Measurements from ENCODE around the gene GREB1.

Gene GREB1

GRCh38 chr2:11540148-11540995, 6.5 kb downstream of the GREB1 start:
- DNase-seq (ENCODE audit: low spot score): no peak

- no peak for DNase-seq (ENCODE audit: low spot score)
Measured at GRCh38 chr2:11540996-11541692, 7.3 kb downstream of the GREB1 start.

GRCh38 chr2:11541693-11542274, 7.9 kb downstream of the GREB1 start:
- no peak for DNase-seq (ENCODE audit: low spot score)

- DNase-seq (ENCODE audit: low spot score): no peak
Measured at GRCh38 chr2:11542275-11542819, 8.5 kb downstream of the GREB1 start.

DNA sequence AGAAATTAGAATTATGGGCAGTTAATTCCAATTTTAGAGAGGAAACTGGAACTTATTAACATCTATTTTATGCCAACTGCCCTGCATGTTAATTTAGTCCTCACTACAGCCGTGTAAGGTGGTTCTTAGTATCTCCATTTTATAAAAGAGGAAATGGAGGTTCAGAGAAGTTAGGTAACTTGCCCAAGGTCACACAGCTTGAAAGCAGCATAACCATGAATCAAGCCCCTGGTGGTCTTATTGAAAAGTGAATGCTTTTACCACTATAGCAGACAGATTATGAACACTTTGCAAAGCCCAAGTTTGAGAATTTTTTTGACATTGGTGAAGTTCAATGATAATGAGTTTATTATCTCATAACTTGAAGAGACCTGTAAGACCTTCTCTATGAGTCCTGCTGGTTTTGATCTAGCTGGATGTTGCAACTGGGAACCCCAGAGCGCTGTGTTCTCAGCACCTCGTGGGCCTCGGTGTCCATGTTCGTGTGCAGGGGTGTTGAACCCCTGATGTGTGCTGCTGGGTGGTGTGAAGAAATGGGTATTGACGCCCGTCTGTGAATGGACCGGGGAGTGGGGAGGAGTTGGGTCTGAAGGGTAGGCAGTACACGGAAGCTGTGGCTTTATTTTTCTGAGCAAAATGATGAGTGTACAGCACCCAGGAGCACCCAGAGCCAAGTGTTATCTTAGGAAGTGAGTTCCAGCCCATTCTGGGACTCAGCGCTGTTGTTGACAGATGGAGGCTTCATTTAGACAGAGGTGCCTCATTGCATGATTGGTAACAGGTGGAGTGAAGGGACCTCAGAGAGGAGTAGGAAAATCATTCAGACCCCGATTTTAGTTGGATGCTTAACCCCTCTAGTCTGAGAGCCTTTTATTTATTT, 9.7 kb downstream of the GREB1 start:
- no peak for DNase-seq (ENCODE audit: low spot score)

- DNase-seq (ENCODE audit: low spot score): no peak
Measured at GRCh38 chr2:11546072-11546471, 12.2 kb downstream of the GREB1 start.

- DNase-seq (ENCODE audit: low spot score): no peak
Measured at GRCh38 chr2:11547912-11548497, 14.2 kb downstream of the GREB1 start.

DNA sequence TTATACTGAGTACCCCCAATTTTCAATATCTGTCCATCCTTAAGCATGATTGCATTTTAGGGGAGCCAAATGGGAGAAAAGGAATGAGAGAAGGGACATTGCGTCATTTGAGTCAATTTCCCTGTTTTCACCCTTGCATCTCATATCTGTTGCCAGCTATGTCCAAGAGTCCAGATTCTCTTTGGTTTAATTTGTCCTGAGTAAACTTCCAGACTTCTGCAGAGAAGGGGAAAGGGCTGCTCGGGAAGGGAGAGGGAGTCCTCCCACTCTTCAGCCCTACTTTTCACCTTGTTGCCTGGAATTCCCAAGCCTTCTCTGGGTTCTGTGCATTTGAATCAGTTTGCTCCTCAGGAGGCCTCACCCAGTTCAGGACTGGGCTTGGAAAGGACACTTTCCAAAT, 16.5 kb downstream of the GREB1 start:
- no peak for DNase-seq (ENCODE audit: low spot score)

- DNase-seq (ENCODE audit: low spot score): no peak
Measured at GRCh38 chr2:11550901-11551568, 17.2 kb downstream of the GREB1 start.

DNA sequence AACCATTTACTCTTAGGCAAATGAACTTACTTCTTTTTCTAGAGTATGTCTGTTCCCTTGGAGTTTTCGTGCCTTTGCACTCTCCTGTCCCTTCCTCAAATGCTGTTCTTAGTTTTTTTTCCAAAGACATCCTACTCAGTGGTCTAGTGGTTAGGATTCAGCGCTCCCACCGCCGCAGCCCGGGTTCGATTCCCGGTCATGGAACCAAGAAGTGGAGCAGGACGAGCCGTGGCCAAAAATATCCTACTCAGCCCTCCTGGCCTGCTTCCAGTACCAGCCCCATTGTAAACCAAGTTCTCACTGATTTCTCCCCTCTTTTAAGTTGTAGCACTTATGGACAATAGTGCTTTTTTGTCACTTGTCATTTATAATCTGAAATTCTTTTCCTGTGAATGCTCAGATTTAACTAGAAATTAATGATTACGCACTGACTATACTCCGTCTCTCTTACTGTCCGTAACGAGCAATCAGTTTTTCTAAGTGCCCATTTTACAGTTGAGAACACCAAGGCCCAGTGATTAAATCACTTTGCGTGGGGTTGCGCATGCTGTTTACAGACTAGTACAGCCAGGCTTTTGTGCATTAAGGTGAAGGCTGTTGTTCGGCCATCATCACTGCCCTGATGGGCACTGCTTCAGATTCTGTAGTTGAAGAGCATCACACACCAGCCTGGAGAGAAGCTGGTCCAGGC, 17.9 kb downstream of the GREB1 start:
- no peak for DNase-seq (ENCODE audit: low spot score)

GRCh38 chr2:11552260-11552638, 18.4 kb downstream of the GREB1 start:
- no peak for DNase-seq (ENCODE audit: low spot score)

- peak; percentile 64 for DNase-seq (ENCODE audit: low spot score)
Measured at GRCh38 chr2:11553661-11554398, 20.0 kb downstream of the GREB1 start.

- no peak for DNase-seq (ENCODE audit: low spot score)
Measured at GRCh38 chr2:11554399-11554716, 20.5 kb downstream of the GREB1 start.

GRCh38 chr2:11556101-11556806, 22.4 kb downstream of the GREB1 start:
- DNase-seq (ENCODE audit: low spot score): no peak

GRCh38 chr2:11558214-11558886, 24.5 kb downstream of the GREB1 start:
- DNase-seq (ENCODE audit: low spot score): no peak

DNA sequence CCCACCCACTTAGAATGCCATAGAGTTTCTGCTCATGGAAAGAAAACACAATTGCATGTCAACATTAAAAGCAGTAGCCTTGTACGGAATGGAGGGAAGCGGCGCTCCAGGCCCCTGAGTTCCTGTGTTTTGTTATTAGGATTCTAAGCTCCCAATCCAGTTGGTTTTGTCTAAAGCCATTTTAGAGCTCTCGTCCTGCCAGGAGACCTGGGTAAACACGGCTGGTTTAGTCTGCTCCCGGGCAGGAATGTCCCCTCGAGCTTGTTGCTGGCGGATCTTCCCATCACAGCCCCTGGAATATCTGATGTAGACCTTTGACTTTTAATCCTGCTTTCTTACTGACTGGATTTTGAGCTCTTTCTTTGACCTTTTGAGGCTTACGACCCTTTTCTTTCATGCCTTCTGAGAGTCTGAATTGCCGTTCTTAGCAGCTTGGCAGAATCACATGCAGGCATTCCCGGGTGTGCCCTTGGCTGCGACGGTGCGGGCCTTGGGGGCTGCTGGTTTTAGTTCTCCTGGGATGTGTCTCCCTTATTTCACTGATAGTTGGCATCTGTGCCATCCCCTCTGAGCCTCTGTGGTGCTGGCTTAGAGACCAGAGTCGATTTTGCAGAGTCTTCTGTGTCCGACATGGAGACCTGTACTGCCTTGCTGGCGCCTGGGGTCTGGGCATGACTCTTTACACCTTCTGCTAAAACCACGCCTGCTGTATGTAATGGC, 25.4 kb downstream of the GREB1 start:
- no peak for DNase-seq (ENCODE audit: low spot score)

DNA sequence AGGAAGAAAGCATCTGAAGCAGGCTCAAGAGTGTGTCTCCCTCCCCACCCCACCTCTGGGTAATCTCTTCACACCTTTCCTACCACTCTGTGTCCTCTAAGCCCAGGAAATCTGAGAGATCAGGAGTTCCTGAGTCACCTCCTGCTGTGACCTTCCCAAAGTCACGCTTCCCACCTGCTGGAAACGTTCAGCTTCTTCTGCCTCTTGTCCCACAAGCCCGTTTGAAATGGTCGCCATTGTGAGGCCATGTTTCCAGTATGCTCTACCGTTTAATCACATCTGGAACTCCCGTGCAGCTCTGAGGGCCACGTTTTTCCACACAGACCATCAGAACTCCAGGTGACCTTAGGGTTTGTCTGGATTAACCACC, 25.9 kb downstream of the GREB1 start:
- DNase-seq (ENCODE audit: low spot score): no peak

DNA sequence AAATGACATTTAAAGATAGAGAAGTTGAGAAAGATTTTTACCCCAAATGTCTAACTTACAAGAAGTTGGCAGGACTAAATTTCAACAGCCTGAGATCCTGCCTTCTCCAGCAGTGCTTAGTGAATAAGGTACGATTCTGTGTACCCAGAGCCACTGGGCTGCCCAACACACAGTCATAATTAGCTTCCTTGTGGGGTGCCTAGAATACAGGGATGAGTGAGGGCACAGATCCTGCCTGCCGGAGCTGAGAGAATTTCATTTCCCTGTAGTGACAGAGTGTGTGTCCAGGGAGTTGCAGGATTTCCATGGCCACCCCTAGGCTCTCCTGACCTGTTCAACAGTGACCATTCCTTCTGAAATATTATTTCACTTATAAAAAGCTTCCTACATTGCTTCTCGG, 27.0 kb downstream of the GREB1 start:
- DNase-seq (ENCODE audit: low spot score): no peak
